SK-N-SH (cell line): Measurements from ENCODE around the gene DENND6B. TPM values are rescaled to one million over a fixed set of nuclear protein-coding genes. Genes with fewer than 3 reads are reported as not detected.
A peak's percentile ranks its signal among the peaks of the same experiment; 100 is the strongest.

ENCODE experiments used
- CTCF ChIA-PET: fragments of 300-600, 350-600 bp; formaldehyde crosslinking; extraction: SDS; loops from one replicate; lab custom pipeline; 2021; lab: Yijun Ruan, JAX
- POLR2A ChIA-PET: fragments of 350-600 bp; sonication (Branson Sonifier 250); formaldehyde crosslinking; extraction: SDS; loops from one replicate; lab custom pipeline; 2020; ENCODE audit warnings: antibody characterized with exemption, inconsistent platforms; lab: Yijun Ruan, JAX
- DNase-seq: peaks from one replicate; pipeline ENCODE4 v3.0.0; 2012
- H2AFZ ChIP-seq: fragments of 200-600 bp; sonication (generic); 2 replicates; pipeline ENCODE4 v1.8.1; 2016; ENCODE audit warnings: antibody characterized with exemption, mild to moderate bottlenecking, low read depth
- H3F3A ChIP-seq: fragments of 200-600 bp; sonication (generic); replicated peaks from 2 replicates; pipeline ENCODE3; 2016; ENCODE audit warnings: antibody characterized with exemption, mild to moderate bottlenecking; ENCODE audit not compliant: insufficient read depth
- H3K27ac ChIP-seq, 2 experiments: fragments of 200-500 bp in 1 of 2; fragments of 200-600 bp in 1 of 2; sonication (Bioruptor generic) in 1 of 2; sonication (generic), shearing (Covaris generic) in 1 of 2; 2 replicates each; pipeline versions ENCODE4 v1.5.1 to v1.6.1; 2014 to 2016; ENCODE audit warnings: low read depth in 2 of 2, inconsistent platforms in 1 of 2, low read length in 1 of 2, mild to moderate bottlenecking in 1 of 2, mixed read lengths in 1 of 2
- H3K27me3 ChIP-seq: fragments of 200-600 bp; sonication (generic), shearing (Covaris generic); 2 replicates; pipeline ENCODE4 v1.6.1; 2016; ENCODE audit warnings: mixed run types; ENCODE audit not compliant: insufficient read depth
- H3K36me3 ChIP-seq, 2 experiments: fragments of 200-500 bp in 1 of 2; fragments of 200-600 bp in 1 of 2; sonication (Bioruptor generic) in 1 of 2; sonication (generic) in 1 of 2; replicated peaks in 1 of 2; 2 replicates each; pipeline versions ENCODE3 to v1.5.1; 2014 to 2016; ENCODE audit warnings: low read length in 1 of 2, mild to moderate bottlenecking in 1 of 2; ENCODE audit not compliant: insufficient read depth in 2 of 2, control insufficient read depth in 1 of 2
- H3K4me1 ChIP-seq, 2 experiments: fragments of 200-500 bp in 1 of 2; fragments of 200-600 bp in 1 of 2; sonication (Bioruptor generic) in 1 of 2; sonication (generic), shearing (Covaris generic) in 1 of 2; 2 replicates each; pipeline versions ENCODE4 v1.5.1 to v1.6.1; 2014 to 2016; ENCODE audit warnings: low read depth in 1 of 2, low read length in 1 of 2, mixed run types in 1 of 2; ENCODE audit not compliant: insufficient read depth in 2 of 2, control insufficient read depth in 1 of 2
- H3K4me2 ChIP-seq: fragments of 200-600 bp; sonication (generic), shearing (Covaris generic); 2 replicates; pipeline ENCODE4 v1.6.1; 2017; ENCODE audit warnings: mixed run types
- H3K4me3 ChIP-seq, 2 experiments: fragments of 200-500 bp in 1 of 2; fragments of 200-600 bp in 1 of 2; sonication (Bioruptor generic) in 1 of 2; sonication (generic), shearing (Covaris generic) in 1 of 2; 2 replicates each; pipeline versions ENCODE4 v1.5.1 to v1.8.1; 2014 to 2016; ENCODE audit warnings: low read depth in 2 of 2, inconsistent platforms in 1 of 2, low read length in 1 of 2, mild to moderate bottlenecking in 1 of 2, mixed read lengths in 1 of 2, moderate library complexity in 1 of 2
- H3K79me2 ChIP-seq: fragments of 200-600 bp; sonication (generic); 2 replicates; pipeline ENCODE4 v1.8.1; 2017; ENCODE audit warnings: mild to moderate bottlenecking; ENCODE audit not compliant: insufficient read depth
- H3K9ac ChIP-seq: fragments of 200-600 bp; sonication (generic); 2 replicates; pipeline ENCODE4 v1.6.1; 2017; ENCODE audit warnings: mixed run types
- H3K9me2 ChIP-seq: fragments of 200-600 bp; sonication (generic); 2 replicates; pipeline ENCODE4 v1.6.1; 2017; ENCODE audit warnings: mixed run types
- H3K9me3 ChIP-seq: fragments of 200-600 bp; sonication (generic); 2 replicates; pipeline ENCODE4 v1.6.1; 2017; ENCODE audit warnings: mixed run types, mild to moderate bottlenecking, moderate library complexity
- H4K20me1 ChIP-seq: fragments of 200-600 bp; sonication (generic); 2 replicates; pipeline ENCODE4 v1.6.1; 2017; ENCODE audit warnings: mild to moderate bottlenecking, mixed run types; ENCODE audit not compliant: insufficient read depth
- CTCF ChIP-seq: fragments of 200-600 bp; sonication (generic); IDR thresholded peaks from 2 replicates; pipeline ENCODE4 v1.6.1; 2017; ENCODE audit warnings: antibody characterized with exemption, mild to moderate bottlenecking, moderate library complexity
- EP300 ChIP-seq, 2 experiments: IDR thresholded peaks; 2 replicates each; pipeline versions ENCODE4 v1.4.0 to v1.6.1; 2012; ENCODE audit warnings: borderline replicate concordance in 1 of 2, low read depth in 1 of 2, low read length in 1 of 2
- MAX ChIP-seq: IDR thresholded peaks from 2 replicates; pipeline ENCODE4 v1.4.0; 2012; ENCODE audit warnings: low read depth
- RAD21 ChIP-seq: IDR thresholded peaks from 2 replicates; pipeline ENCODE4 v1.6.1; 2012; ENCODE audit warnings: mild to moderate bottlenecking, low read length
- RXRA ChIP-seq: IDR thresholded peaks from 2 replicates; pipeline ENCODE4 v1.4.0; 2012; ENCODE audit warnings: low read depth, mild to moderate bottlenecking, borderline replicate concordance
- SMC3 ChIP-seq: IDR thresholded peaks from 2 replicates; pipeline ENCODE4 v1.6.1; 2012; ENCODE audit warnings: low read depth, low read length, improper control_type of control experiment
- WGBS: methylation state at CpG from one replicate; pipeline ENCODE4 v1.1.6; 2017; ENCODE audit warnings: low lambda C conversion rate; 5-methylcytosine and 5-hydroxymethylcytosine counted together
- polyA plus RNA-seq, 3 experiments: library from polyadenylated mRNA; depleted of rRNA; stranded (reverse); fragments of >200 nt; gene quantifications; 2 replicates each; pipeline ENCODE4 v1.2.3, GENCODE V29; 2012

DENND6B gene
- polyA plus RNA-seq, 1 of the 3 experiments (the other 2 are of a cell fraction), result 5.6 TPM

- H3K4me3 ChIP-seq, result peak overlapping the region; percentile 59 to 75
- H3K79me2 ChIP-seq, result peaks cover 12% of the 10 kb centered on the region
- H4K20me1 ChIP-seq, result no peaks in the 10 kb centered on the region
- no peak for DNase-seq
- H3K9ac ChIP-seq, result peak overlapping the region; percentile 90
- peak overlapping the region; percentile 72; the same call in 1 of the 2 replicates for H2AFZ ChIP-seq
- CTCF ChIA-PET, result interaction anchor here (0.7 to 8.0 kb wide), 11 partner anchors 12 to 119 kb away, joined by 3 to 101 read pairs (median 4); partner anchors contain the start of gene MAPK12
- H3K9me2 ChIP-seq, result no peaks in the 10 kb centered on the region
- no peak for TF ChIP-seq SMC3
- TF ChIP-seq EP300 (IDR thresholded peaks at IDR 0.05; ENCODE audit: borderline replicate concordance in 1 of 2, low read depth in 1 of 2, low read length in 1 of 2), result no peak
- TF ChIP-seq MAX, result no peak
- TF ChIP-seq RXRA, result no peak
- H3F3A ChIP-seq, result peaks cover 22% of the 10 kb centered on the region
- peaks cover 6 to 12% of the 10 kb centered on the region in 2 experiments; a peak in 2 of 4 replicates for H3K4me1 ChIP-seq
- H3K36me3 ChIP-seq, result no peaks in the 10 kb centered on the region
- H3K27me3 ChIP-seq, result no peaks in the 10 kb centered on the region
- POLR2A ChIA-PET, result interaction anchor here (1.5 to 2.1 kb wide), 2 partner anchors 14 to 20 kb away, joined by 5 read pairs; partner anchors contain the start of gene PLXNB2
- peak overlapping the region; percentile 93 for H3K4me2 ChIP-seq
- no peaks in the 10 kb centered on the region for H3K9me3 ChIP-seq
- 92% methylated on average over 22 of the region's 22 CpGs for WGBS
- H3K27ac ChIP-seq, result peak overlapping the region; percentile 62 to 78; a peak in 3 of 4 replicates
These were observed 853 bp upstream of the DENND6B start for GRCh38 chr22:50327711-50328019.

- WGBS, result 40% methylated on average over 18 of the region's 56 CpGs
- H3K4me2 ChIP-seq, result peak overlapping the region; percentile 80
- TF ChIP-seq CTCF (0 out of 2 replicates have a peak, but pooled peaks have one; percentile 7), RAD21 (no peak)
- TF ChIP-seq, all 33 proteins: peak for 1
- Histone ChIP-seq H3K36me3 (no peaks in the 10 kb centered on the region), H3K27ac (no peak overlapping the region; a peak in 1 of 4 replicates), H3K4me1 (peaks cover 6 to 12% of the 10 kb centered on the region in 2 experiments; a peak in 2 of 4 replicates), H3K79me2 (peaks cover 12% of the 10 kb centered on the region), H3K9ac (peak overlapping the region; percentile 68), H3K27me3 (no peaks in the 10 kb centered on the region), H4K20me1 (no peaks in the 10 kb centered on the region), H3K4me3 (peak overlapping the region; percentile 59 to 75), H2AFZ (0 out of 2 replicates have a peak overlapping the region, but pooled peaks have one; percentile 51), H3K9me3 (no peaks in the 10 kb centered on the region), H3F3A (peaks cover 18% of the 10 kb centered on the region), H3K9me2 (no peaks in the 10 kb centered on the region)
- peak; percentile 55 for DNase-seq
- POLR2A ChIA-PET, result interaction anchor here (0.8 to 1.5 kb wide), 2 partner anchors 19 to 74 kb away, joined by 4 to 5 read pairs; partner anchors contain the start of gene PLXNB2
- CTCF ChIA-PET, result interaction anchor here (0.5 to 8.0 kb wide), 24 partner anchors 11 to 295 kb away, joined by 3 to 101 read pairs (median 4); partner anchors contain the start of genes HDAC10, MAPK12, PLXNB2 and TUBGCP6
These were observed 422 bp downstream of the DENND6B start for GRCh38 chr22:50326225-50326955.
